ENCODE results near the gene SUPT20H.
"Not testable (repeated sequence)": the region's sequence is repeated elsewhere in the genome, so short reads cannot be mapped to it uniquely, and the experiment has no call there.

Gene SUPT20H

DNA sequence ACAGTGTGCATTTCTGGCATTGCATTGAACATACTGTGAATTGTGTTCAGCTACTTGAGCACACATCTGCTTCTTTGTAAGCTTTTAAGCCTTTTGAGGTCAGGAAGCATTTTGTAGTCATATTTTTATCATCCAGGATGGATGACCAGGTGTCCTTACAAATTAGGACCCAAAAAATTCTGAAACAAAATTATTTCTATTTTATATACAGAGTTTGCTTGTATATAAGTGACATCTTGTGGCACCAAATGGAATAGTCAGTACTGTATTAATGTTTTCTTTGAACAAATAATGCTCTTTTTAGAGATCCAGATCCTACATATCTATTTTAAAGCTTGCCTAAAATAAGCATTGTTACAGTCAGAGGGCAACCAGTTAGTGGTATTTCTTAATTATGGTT is 9.5 kb upstream of the SUPT20H start:
- DNase-seq: no peak

DNA sequence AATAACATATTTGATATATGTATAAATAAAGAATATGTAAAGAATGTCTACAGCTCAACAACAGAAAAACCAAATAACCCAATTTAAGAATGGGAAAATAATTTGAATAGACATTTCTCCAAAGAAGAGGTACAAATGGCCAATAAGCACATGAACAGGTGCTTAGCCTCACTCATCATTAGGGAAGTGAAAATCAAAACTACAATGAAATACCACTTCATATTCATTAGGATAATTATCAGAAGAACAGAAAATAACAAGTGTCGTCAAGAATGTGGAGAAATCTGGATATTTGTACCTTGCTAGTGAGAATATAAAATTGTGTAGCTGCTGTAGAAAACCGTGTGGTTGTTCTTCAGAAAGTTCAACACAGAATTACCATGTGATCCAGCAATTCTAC is 8.4 kb upstream of the SUPT20H start:
- no peak for DNase-seq

DNA sequence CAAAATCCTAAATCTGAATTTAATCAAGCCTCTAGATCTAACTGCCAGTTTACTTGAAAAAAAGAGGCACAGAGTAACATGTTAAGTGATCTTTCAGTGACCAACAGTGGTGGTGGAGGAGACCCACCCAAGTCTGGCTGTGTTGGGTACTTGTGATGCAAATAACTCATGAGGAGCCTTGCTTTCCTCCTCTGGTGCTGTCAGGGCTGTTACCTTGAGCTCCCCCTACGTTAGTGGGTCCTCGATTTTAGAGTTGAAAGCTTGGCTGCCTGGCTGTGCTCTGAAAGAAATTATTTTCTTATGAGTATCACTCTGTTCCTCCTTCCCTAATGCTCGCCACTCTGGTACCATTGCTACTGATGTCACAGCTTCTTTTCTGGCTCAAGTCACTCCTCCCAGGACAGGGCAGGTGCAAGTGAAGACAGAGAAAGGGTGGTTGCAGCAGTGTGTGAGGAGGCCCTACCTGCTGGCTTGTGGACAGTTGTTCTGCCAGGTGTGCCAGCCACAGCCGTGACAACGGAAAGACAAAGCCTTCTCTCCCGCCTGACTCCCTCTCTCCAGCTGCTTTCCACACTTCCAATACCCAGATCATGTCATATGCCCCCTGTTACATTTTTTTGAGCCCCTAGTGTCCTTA is 6.5 kb upstream of the SUPT20H start:
- DNase-seq: no peak

- no peak for DNase-seq
These were observed 332 bp upstream of the SUPT20H start for GRCh38 chr13:37059848-37060192.

- not testable (repeated sequence) for DNase-seq
These were observed 3.3 kb downstream of the SUPT20H start for GRCh38 chr13:37056228-37056627.

GRCh38 chr13:37053111-37053510 is 6.4 kb downstream of the SUPT20H start:
- not testable (repeated sequence) for DNase-seq

DNA sequence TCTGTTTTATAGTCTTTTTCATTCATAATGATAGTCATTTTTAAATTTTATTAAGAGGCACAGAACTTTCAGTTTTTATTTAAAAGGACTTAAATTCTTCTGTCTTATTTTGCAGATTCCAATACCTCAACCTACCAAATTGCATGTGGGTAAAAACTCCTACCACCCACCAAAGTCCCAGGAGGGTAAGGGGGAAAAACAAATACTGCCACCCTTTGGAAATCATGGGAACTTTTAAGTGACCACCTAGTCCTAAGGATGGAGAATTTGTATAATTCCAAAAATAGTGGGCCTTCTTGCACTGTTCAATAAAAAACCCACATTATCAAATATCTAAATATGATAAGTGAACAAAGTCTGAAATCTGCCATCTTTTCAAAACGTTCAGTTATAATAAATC is 9.7 kb downstream of the SUPT20H start:
- DNase-seq: no peak

- DNase-seq: no peak
These were observed 11.6 kb downstream of the SUPT20H start for GRCh38 chr13:37047846-37048245.

DNA sequence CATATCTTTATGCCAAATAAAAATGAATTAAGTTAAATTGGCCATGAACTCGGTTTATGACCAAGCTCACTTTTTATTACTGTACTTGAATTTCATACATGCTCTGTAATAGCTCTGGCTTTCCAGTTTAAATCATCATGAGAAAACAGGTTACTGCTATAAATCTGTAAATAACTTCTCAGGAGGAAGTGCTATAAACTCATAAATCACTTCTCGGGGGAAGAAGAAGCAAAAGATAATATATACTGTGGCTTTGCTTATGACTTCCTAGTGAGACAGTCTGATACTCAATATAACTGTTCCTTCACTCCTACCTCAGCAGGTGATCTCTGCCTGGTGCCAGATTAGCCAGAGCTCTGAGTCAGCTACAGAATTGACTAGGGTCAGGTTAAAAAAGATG is 12.5 kb downstream of the SUPT20H start:
- no peak for DNase-seq

DNA sequence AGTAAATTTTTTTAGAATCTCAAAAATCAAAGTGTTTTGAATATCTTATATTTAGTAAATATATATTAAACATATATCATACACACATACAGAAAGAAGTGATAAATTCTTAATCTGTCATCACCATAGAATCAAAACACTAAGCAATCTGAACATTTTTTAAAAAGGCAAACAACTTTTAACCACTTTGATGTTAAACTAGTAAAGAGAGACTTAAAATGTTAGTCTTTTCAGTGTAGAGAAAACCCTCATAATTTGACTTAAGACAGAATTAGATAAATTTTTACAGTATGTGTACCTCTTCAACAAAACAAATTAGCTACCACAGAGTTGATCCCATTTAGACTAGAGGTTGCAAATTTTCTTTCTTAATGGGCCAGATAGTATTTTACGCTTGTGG is 13.4 kb downstream of the SUPT20H start:
- no peak for DNase-seq

DNA sequence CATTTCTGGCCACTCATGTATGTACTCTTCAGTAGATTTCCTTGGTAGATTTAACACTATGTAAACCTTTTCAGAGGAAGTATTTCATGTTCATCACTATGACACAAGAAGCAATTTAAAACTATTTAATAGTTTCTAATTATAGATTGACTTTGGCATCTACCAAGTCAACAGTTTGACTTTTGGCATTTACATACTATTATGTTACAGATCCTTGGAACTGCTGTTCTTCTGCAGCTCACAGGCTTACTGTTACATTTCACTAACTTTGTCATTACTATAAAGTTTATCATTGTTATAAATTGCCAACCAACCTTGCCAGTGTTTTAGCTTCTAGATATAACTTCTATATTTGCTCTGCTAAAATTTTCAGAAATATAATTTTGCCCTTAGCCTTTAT is 18.7 kb downstream of the SUPT20H start:
- no peak for DNase-seq

DNA sequence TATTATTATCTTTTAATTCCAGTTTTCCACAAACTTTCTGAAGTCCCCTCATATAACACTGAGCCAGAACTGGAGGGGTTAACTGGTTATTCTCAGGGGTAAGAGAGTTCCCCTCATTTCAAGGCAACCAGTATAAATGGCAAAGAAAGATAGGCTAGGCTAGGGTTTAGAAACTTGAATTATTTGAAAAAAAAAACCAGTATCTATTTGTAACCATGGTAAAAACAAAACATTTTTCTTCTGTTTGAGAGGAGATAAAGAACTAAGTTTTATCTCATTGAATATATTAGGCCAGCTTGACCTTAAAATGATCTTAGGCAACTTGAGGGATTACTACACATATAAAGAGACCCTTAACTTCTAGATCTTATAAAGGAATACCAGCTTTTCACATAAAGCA is 19.6 kb downstream of the SUPT20H start:
- no peak for DNase-seq

DNA sequence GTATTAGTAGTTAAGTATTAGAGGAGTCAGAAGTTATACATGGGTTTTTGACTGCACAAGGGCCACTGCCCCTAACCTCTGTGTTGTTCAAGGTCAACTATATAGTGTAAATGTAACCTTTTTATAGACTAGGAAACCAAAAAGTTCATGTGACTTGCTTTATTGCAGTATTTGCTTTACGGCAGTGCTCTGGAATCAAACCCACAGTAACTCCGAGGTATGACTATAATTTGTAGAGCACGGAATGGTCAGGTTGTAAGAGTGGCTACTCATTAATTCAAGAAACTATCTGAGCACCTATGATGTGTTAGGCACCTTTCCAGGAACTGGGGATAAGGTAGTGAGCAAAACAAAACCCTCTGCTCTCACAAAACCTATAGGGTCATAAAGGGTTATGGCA is 22.2 kb downstream of the SUPT20H start:
- no peak for DNase-seq

- DNase-seq: no peak
These were observed 29.9 kb downstream of the SUPT20H start for GRCh38 chr13:37029617-37030016.

GRCh38 chr13:37027639-37028038 is 31.8 kb downstream of the SUPT20H start:
- DNase-seq: no peak

GRCh38 chr13:37026771-37027170 is 32.7 kb downstream of the SUPT20H start:
- no peak for DNase-seq

DNA sequence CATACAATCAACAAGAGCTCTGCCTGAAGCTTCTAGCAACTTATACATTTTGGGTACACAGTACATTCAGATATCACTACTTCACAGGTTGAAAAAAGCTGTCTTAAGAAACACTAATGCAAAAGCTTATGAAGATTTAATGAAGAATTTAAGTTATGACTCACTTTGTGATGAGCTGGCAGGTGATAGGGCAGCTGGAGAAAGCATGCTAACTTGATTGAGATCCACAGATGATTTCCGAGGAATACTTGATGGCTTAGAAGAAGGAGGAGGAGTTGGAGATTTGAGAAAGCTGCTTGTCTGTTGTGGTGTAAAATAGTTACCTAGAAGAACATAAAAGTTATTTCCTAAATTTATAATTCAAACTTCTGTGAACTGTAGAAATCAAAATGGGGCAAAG is 35.6 kb downstream of the SUPT20H start:
- no peak for DNase-seq

GRCh38 chr13:37014609-37015008 is 44.9 kb downstream of the SUPT20H start:
- no peak for DNase-seq

- no peak for DNase-seq
These were observed 47.7 kb downstream of the SUPT20H start for GRCh38 chr13:37011788-37012187.

DNA sequence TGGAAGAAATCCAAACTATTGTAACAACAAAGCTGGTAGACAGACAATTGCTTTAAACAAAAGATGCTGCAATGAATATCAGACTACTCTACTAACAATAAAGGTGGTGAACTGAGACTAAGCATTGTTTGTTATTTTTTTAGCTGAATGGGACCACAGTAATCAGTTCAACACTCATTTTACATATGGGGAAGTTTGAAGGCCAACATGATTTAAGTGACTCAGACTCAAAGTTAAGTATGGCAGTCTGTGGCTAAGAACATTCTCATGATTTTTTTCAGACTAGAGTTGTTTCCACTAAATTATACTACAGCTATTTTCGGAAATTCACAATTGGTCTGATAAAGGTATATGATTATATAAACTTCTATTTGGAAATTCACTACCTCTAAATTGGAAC is 48.5 kb downstream of the SUPT20H start:
- no peak for DNase-seq

- DNase-seq: no peak
These were observed 49.1 kb downstream of the SUPT20H start for GRCh38 chr13:37010424-37010823.

- DNase-seq: no peak
These were observed 49.8 kb downstream of the SUPT20H start for GRCh38 chr13:37009692-37010091.

GRCh38 chr13:37001921-37002250 is 57.6 kb downstream of the SUPT20H start:
- no peak for DNase-seq

DNA sequence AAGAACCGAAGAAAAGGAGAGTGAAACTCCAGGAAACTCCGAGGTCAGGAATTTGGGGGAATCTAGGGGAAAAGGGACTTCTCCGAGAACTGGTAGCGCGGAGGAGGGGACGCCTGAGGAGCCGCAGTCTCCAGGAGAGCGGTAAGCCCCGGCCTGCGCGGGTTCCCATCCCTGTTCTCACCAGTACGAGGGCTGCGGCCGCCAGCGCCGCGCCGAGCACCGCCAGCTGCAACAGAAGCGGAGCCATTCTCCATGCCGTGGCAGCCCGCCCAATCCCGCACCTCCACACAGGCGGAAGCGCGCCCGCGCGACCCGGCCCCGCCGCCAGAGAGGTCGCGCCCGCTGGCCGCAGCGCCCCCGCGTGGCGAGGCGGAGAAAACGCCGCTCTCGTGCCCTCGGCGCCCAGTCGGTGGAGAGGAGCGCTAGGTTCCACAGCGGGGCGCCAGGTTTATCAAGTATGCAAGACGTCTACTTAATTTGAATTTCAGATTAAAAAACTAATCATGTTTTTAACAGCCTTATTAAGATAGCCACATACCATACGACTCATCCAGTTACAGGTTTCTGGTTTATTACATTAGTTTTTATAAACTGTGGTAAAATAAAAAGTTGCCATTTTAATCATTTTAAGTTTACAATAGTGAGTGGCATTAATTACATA is 60.3 kb downstream of the SUPT20H start, which contains the start of gene ALG5:
Gene ALG5, minus strand, starts transcription at position 287 of the 661 bp plus-strand sequence. Its CDS starts 40 bp downstream, at position 247.
- peak; percentile 98 for DNase-seq

DNA sequence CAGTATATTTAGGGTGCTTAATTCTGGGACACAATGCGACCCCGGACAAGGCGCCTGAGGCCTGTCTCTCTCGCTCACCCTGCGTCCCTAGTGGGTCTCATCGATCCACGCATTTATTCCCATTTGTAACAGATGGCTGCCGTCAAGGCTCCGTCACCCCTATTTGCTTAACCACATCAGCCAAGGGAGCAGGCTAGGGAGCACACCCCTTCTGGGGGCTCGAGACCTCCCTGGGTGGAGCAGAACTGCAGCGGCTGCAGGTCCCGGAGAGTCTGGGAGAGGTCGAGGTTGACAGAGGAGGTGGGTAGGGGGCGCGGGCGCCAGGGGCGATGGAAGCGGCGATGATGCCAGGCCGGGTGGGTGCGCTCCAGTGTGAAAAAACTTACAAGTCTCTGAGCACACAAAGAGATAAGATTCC is 60.9 kb downstream of the SUPT20H start:
- DNase-seq: peak; percentile 71
